H1 (cell line): ENCODE measurements around the gene RHCG. TPM values are rescaled to one million over a fixed set of nuclear protein-coding genes. Genes with fewer than 3 reads are reported as not detected.

Experiments
- CBX5 ChIP-seq: fragments of 300-800, 300-1000 bp; sonication (generic); IDR thresholded peaks from 2 replicates; pipeline ENCODE4 v1.7.1; 2016; ENCODE audit warnings: antibody characterized with exemption, low read length, low read depth
- CBX8 ChIP-seq: fragments of 300-800, 300-1000 bp; sonication (generic); IDR thresholded peaks from 2 replicates; pipeline ENCODE4 v1.7.1; 2016; ENCODE audit warnings: low read depth, low read length, borderline replicate concordance
- CHD2 ChIP-seq: IDR thresholded peaks from 2 replicates; pipeline ENCODE4 v1.6.1; 2012; ENCODE audit warnings: low read length, improper control_type of control experiment
- GTF2F1 ChIP-seq: IDR thresholded peaks from 2 replicates; pipeline ENCODE4 v1.6.1; 2012; ENCODE audit warnings: low read depth, low read length, improper control_type of control experiment, borderline replicate concordance
- SP4 ChIP-seq: IDR thresholded peaks from 2 replicates; pipeline ENCODE4 v1.6.1; 2012; ENCODE audit warnings: low read length, inconsistent platforms
- ZNF274 ChIP-seq: IDR thresholded peaks from 2 replicates; pipeline ENCODE4 v1.7.0; 2012; ENCODE audit warnings: low read length, borderline replicate concordance; ENCODE audit errors: extremely low read depth
- polyA plus RNA-seq, 7 experiments: library from polyadenylated mRNA; depleted of rRNA in 3 of 7; stranded (reverse) in 5 of 7; unstranded in 2 of 7; fragments of >200 nt in 5 of 7; fragments of 200-250 nt in 2 of 7; gene quantifications; 1 replicate in 5 of 7; 2 replicates in 1 of 7; 4 replicates in 1 of 7; pipeline versions ENCODE4 v1.2.1 to v1.2.3, GENCODE V29; 2011 to 2013; ENCODE audit warnings: missing spikeins in 2 of 7, mixed read lengths in 2 of 7
- total RNA-seq: library from RNA; stranded (reverse); fragmentation: NEBNext Ultra II Directional; extraction: Animal tissue kit (Norgen Biotek cat#: 25700); gene quantifications from 2 replicates; pipeline ENCODE4 v1.2.1, GENCODE V29; 2021
- TF ChIP-seq, protein P1 (sequence below): IDR thresholded peaks from 2 replicates; pipeline ENCODE4 v1.6.1; 2012; ENCODE audit warnings: inconsistent platforms

Gene RHCG
- total and polyA plus RNA-seq, 2 of the 8 experiments (the other 6 are each of a cell fraction or from before 2014, with no cell fraction given) = 0.68 TPM; not detected in 1

DNA sequence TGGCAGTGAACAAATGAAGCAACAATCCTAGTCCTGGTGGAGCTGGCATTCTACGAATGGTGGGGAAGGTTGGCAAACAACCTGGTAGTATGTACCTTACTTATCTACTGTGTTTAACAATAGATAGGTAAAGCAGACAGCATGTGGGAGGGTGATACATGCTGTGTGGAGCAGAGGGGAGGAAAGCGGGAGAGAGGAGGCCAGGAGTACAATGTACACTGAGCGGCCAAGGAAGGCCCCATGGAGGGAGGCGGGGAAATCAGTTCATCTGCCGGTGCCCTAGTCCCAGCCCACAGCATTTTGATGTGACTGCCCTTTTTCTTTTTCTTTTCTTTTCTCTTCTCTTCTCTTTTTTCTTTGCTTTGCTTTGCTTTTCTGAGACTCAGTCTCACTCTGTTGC is 5.3 kb upstream of the RHCG start (continued):
- TF ChIP-seq CBX5 = no peak
- no peak for TF ChIP-seq CBX8
- no peak for TF ChIP-seq SP4
- TF ChIP-seq, protein P1, sequence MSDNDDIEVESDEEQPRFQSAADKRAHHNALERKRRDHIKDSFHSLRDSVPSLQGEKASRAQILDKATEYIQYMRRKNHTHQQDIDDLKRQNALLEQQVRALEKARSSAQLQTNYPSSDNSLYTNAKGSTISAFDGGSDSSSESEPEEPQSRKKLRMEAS = no peak
- TF ChIP-seq CHD2 = no peak
- no peak for TF ChIP-seq GTF2F1
- no peak for TF ChIP-seq ZNF274
